PFSK-1 (cell line): ENCODE measurements around the gene CAMTA1.

Source experiments
- FOXP2 ChIP-seq: optimal IDR thresholded peaks from 2 replicates; pipeline ENCODE3; 2011; ENCODE audit warnings: borderline replicate concordance, control low read depth, inconsistent platforms; ENCODE audit not compliant: insufficient read depth; ENCODE audit errors: extremely low read length, extremely low read depth
- POLR2AphosphoS5 ChIP-seq: IDR thresholded peaks from 2 replicates; pipeline ENCODE4 v1.6.1; 2012; ENCODE audit warnings: low read depth, mild to moderate bottlenecking, control low read depth, low read length, moderate library complexity
- SIN3A ChIP-seq: IDR thresholded peaks from 2 replicates; pipeline ENCODE4 v1.6.1; 2012; ENCODE audit warnings: mild to moderate bottlenecking, low read length, moderate library complexity, borderline replicate concordance; ENCODE audit not compliant: insufficient read depth
- TAF1 ChIP-seq: IDR thresholded peaks from 2 replicates; pipeline ENCODE4 v1.6.1; 2012; ENCODE audit warnings: low read length, control low read depth, borderline replicate concordance; ENCODE audit not compliant: insufficient read depth
- TF ChIP-seq, protein P1 (sequence below), 2 experiments: IDR thresholded peaks; 2 replicates each; pipeline versions ENCODE4 v1.6.1 to v1.8.0; 2011 to 2012; ENCODE audit warnings: low read depth in 2 of 2, low read length in 2 of 2, control low read depth in 1 of 2, inconsistent platforms in 1 of 2, mild to moderate bottlenecking in 1 of 2, moderate library complexity in 1 of 2; ENCODE audit not compliant: insufficient read depth in 1 of 2

DNA sequence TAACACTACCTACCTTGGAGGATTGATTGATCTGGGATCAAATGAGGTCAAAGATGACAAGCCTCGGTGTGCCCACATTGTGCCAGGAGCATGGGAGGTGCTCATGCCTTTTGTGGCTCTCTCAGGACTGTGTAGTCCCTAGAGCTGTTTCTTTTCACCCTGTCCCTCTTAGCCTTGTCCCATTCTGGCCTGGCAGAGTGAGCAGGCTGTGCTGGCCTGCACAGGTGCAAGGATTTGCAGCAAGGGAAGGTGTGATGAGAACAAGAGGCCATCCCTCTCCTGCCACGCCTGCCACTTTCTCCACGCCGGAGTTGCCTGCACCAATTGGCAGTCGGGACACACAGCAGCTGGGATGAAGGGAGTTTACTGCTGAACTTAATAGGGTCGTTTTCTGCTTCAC, 575.3 kb downstream of the CAMTA1 start:
- TF ChIP-seq POLR2AphosphoS5 (no peak), TAF1 (no peak), SIN3A (no peak), FOXP2 (no peak)
- TF ChIP-seq, protein P1, sequence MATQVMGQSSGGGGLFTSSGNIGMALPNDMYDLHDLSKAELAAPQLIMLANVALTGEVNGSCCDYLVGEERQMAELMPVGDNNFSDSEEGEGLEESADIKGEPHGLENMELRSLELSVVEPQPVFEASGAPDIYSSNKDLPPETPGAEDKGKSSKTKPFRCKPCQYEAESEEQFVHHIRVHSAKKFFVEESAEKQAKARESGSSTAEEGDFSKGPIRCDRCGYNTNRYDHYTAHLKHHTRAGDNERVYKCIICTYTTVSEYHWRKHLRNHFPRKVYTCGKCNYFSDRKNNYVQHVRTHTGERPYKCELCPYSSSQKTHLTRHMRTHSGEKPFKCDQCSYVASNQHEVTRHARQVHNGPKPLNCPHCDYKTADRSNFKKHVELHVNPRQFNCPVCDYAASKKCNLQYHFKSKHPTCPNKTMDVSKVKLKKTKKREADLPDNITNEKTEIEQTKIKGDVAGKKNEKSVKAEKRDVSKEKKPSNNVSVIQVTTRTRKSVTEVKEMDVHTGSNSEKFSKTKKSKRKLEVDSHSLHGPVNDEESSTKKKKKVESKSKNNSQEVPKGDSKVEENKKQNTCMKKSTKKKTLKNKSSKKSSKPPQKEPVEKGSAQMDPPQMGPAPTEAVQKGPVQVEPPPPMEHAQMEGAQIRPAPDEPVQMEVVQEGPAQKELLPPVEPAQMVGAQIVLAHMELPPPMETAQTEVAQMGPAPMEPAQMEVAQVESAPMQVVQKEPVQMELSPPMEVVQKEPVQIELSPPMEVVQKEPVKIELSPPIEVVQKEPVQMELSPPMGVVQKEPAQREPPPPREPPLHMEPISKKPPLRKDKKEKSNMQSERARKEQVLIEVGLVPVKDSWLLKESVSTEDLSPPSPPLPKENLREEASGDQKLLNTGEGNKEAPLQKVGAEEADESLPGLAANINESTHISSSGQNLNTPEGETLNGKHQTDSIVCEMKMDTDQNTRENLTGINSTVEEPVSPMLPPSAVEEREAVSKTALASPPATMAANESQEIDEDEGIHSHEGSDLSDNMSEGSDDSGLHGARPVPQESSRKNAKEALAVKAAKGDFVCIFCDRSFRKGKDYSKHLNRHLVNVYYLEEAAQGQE (IDR thresholded peaks at IDR 0.05; ENCODE audit: insufficient read depth in 1 of 2, low read depth in 2 of 2, low read length in 2 of 2): no peak
